K562 (cell line): ENCODE data around the gene PLEKHA6.

ENCODE experiments used
- GABPA ChIP-seq: fragments of 200-800 bp; sonication (Bioruptor generic); conservative IDR thresholded peaks from 2 replicates; pipeline ENCODE4 v1.6.1; 2016; ENCODE audit warnings: low read depth, missing genetic modification characterization, missing compliant biosample characterization
- MXI1 ChIP-seq: IDR thresholded peaks from 2 replicates; pipeline ENCODE4 v1.6.1; 2011; ENCODE audit warnings: low read depth, mild to moderate bottlenecking, improper control_type of control experiment, low read length
- PRPF4 ChIP-seq: fragments of 200-400 bp; formaldehyde crosslinking; IDR thresholded peaks from one replicate; pipeline ENCODE4 v1.6.1; 2017; ENCODE audit warnings: low read length, low read depth, mild to moderate bottlenecking; ENCODE audit not compliant: insufficient read depth, poor library complexity, severe bottlenecking
- SMAD4 ChIP-seq: fragments of 250-450 bp; sonication (Bioruptor Pico); conservative IDR thresholded peaks from 2 replicates; pipeline ENCODE4 v1.8.0; 2021; ENCODE audit warnings: inconsistent platforms, mild to moderate bottlenecking, moderate library complexity
- SP1 ChIP-seq: sonication (generic); formaldehyde crosslinking; IDR thresholded peaks from 2 replicates; pipeline ENCODE4 v1.8.1; 2022; ENCODE audit warnings: mild to moderate bottlenecking, missing genetic modification reagents
- SRF ChIP-seq, 2 experiments: fragments of 250-450, 450-650 bp in 1 of 2; sonication (Bioruptor Pico) in 1 of 2; sonication (generic) in 1 of 2; formaldehyde crosslinking; IDR thresholded peaks; 2 replicates each; pipeline versions ENCODE4 v1.5.0 to v1.5.1; 2020 to 2022; ENCODE audit warnings: mild to moderate bottlenecking in 1 of 2, missing genetic modification reagents in 1 of 2
- TF ChIP-seq, protein P1 (sequence below), 2 experiments: fragments of 450-650 bp; IDR thresholded peaks; 2 replicates each; pipeline ENCODE4 v1.6.1; 2016
- TF ChIP-seq, protein P2 (sequence below): fragments of 450-650 bp; conservative IDR thresholded peaks from 2 replicates; pipeline ENCODE4 v1.6.1; 2016; ENCODE audit warnings: missing genetic modification characterization, low read depth, mild to moderate bottlenecking, control low read depth, missing compliant biosample characterization

DNA sequence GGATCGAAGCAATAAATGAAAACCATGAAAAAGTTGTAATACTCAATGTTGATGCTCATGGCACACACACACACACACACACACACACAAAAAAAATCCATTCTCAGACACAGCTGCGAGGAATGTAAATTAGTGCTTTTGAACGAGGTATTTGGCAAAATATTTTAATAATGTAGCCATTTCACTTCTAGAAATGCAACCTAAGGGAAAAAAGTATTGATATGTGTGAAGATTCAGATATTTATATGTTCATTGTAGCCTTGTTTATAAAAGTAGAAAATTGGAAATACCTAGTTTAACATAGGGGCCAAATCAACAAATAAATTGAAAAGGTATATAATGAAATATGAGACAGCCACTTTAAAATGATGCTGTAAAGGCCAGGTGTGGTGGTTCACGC, 3.8 kb downstream of the PLEKHA6 start:
- TF ChIP-seq MXI1, result no peak
- TF ChIP-seq, protein P1, sequence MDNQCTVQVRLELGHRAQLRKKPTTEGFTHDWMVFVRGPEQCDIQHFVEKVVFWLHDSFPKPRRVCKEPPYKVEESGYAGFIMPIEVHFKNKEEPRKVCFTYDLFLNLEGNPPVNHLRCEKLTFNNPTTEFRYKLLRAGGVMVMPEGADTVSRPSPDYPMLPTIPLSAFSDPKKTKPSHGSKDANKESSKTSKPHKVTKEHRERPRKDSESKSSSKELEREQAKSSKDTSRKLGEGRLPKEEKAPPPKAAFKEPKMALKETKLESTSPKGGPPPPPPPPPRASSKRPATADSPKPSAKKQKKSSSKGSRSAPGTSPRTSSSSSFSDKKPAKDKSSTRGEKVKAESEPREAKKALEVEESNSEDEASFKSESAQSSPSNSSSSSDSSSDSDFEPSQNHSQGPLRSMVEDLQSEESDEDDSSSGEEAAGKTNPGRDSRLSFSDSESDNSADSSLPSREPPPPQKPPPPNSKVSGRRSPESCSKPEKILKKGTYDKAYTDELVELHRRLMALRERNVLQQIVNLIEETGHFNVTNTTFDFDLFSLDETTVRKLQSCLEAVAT (IDR thresholded peaks at IDR 0.05), result no peak
- TF ChIP-seq, protein P2, sequence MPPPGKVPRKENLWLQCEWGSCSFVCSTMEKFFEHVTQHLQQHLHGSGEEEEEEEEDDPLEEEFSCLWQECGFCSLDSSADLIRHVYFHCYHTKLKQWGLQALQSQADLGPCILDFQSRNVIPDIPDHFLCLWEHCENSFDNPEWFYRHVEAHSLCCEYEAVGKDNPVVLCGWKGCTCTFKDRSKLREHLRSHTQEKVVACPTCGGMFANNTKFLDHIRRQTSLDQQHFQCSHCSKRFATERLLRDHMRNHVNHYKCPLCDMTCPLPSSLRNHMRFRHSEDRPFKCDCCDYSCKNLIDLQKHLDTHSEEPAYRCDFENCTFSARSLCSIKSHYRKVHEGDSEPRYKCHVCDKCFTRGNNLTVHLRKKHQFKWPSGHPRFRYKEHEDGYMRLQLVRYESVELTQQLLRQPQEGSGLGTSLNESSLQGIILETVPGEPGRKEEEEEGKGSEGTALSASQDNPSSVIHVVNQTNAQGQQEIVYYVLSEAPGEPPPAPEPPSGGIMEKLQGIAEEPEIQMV, result no peak
- no peak for TF ChIP-seq SRF (CRISPR knock-in tag; IDR thresholded peaks at IDR 0.05)
- no peak for TF ChIP-seq PRPF4
- no peak for TF ChIP-seq GABPA (tag)
- no peak for TF ChIP-seq SP1 (CRISPR knock-in tag)
- TF ChIP-seq SMAD4 (CRISPR knock-in tag), result no peak
